Motor neuron (in vitro differentiated cells): ENCODE measurements around the gene TPM4. TPM values are rescaled to one million over a fixed set of nuclear protein-coding genes. Genes with fewer than 3 reads are reported as not detected.
"Not testable (repeated sequence)": the region's sequence is repeated elsewhere in the genome, so short reads cannot be mapped to it uniquely, and the experiment has no call there.

Source experiments
- ATAC-seq, 8 experiments: fragments of 200-7000 bp; cut with Tn5 transposase; replicated peaks in 6 of 8; 2 replicates each; pipeline ENCODE4 v1.8.0; 2021; ENCODE audit warnings: mild to moderate bottlenecking in 8 of 8, moderate library complexity in 8 of 8
- H3K27ac ChIP-seq, 2 donors: fragments of 250-450 bp; sonication (Bioruptor Pico); 2 replicates each; pipeline ENCODE4 v1.9.0; 2021; ENCODE audit warnings: antibody characterized with exemption in 2 of 2, mild to moderate bottlenecking in 2 of 2, moderate library complexity in 1 of 2
- H3K4me1 ChIP-seq, 2 donors: fragments of 250-450 bp; sonication (Bioruptor Pico); replicated peaks in 1 of 2; 2 replicates each; pipeline ENCODE4 v1.6.1; 2021; ENCODE audit warnings: antibody characterized with exemption in 2 of 2, mild to moderate bottlenecking in 2 of 2, moderate library complexity in 1 of 2
- H3K4me3 ChIP-seq, 5 donors: fragments of 250-450 bp; sonication (Bioruptor Pico); 2 replicates each; pipeline ENCODE4 v1.9.0; 2021; ENCODE audit warnings: antibody characterized with exemption in 5 of 5, mild to moderate bottlenecking in 5 of 5, moderate library complexity in 4 of 5
- WGBS, 10 experiments: fragments of 450-650 bp; shearing (Covaris generic); methylation state at CpG; one replicate each; pipeline ENCODE4 v1.0.0; 2022; 5-methylcytosine and 5-hydroxymethylcytosine counted together
- in situ Hi-C, 9 experiments: fragments of 400-800 bp; cut with MboI; loops; one replicate each; pipeline ENCODE4 v1.15.0; 2021; ENCODE audit warnings: low sequenced_read_pairs in 9 of 9, low pct_unique_long_range_greater_than_20kb in 2 of 9; ENCODE audit not compliant: unreplicated experiment in 9 of 9
- total RNA-seq, 8 experiments: library from RNA; unstranded; fragments of 300-600 nt; gene quantifications; 2 replicates each; pipeline versions ENCODE4 v1.2.3 to v1.2.4, GENCODE V29; 2022

TPM4 gene
- total RNA-seq, 8 experiments from 2014 or later: 73.0 to 457 (median 228) TPM

- H3K4me1 ChIP-seq: peaks cover 16 to 22% of the 10 kb centered on the region in 2 donors
- peak overlapping the region; percentile 64 to 94 (median 90) for H3K4me3 ChIP-seq
- in situ Hi-C loops: no loop called here
- ATAC-seq: peak in 6 of 8 experiments; percentile 0 to 15 (median 3)
- peak overlapping the region; percentile 84 to 91 for H3K27ac ChIP-seq
- 0 to 27% (median 7%) methylated on average over 3 to 11 of the region's 16 CpGs; no CpG with 5 or more reads in 2 of the 10 experiments for WGBS, 10 experiments
Observed at GRCh38 chr19:16077984-16078758, 1.9 kb downstream of the TPM4 start.

GRCh38 chr19:16078759-16079707, 2.7 kb downstream of the TPM4 start:
- H3K4me1 ChIP-seq: peaks cover 16 to 22% of the 10 kb centered on the region in 2 donors
- peak; percentile 3 to 79 (median 18) for ATAC-seq
- peak overlapping the region; percentile 64 to 94 (median 90) for H3K4me3 ChIP-seq
- 0 to 46% (median 17%) methylated on average over 4 to 17 of the region's 17 CpGs; no CpG with 5 or more reads in 1 of the 10 experiments for WGBS, 10 experiments
- peak overlapping the region; percentile 84 to 91 for H3K27ac ChIP-seq
- in situ Hi-C loops: no loop called here

GRCh38 chr19:16084067-16084685, 7.9 kb downstream of the TPM4 start:
- H3K27ac ChIP-seq: no peak overlapping the region
- H3K4me3 ChIP-seq: no peak overlapping the region
- WGBS, 10 experiments: 44 to 100% (median 91%) methylated on average over 2 to 6 of the region's 11 CpGs; no CpG with 5 or more reads in 4 of the 10 experiments
- H3K4me1 ChIP-seq: peaks cover 4 to 6% of the 10 kb centered on the region in 2 donors
- no peak for ATAC-seq
- in situ Hi-C loops: no loop called here

- Histone ChIP-seq H3K27ac (no peak overlapping the region), H3K4me1 (no peaks in the 10 kb centered on the region), H3K4me3 (no peak overlapping the region)
- ATAC-seq: no peak
- in situ Hi-C loops: no loop called here
- WGBS, 10 experiments: 50 to 100% (median 81%) methylated on average over 1 to 3 of the region's 6 CpGs; no CpG with 5 or more reads in 2 of the 10 experiments
Observed at GRCh38 chr19:16085115-16085514, 8.8 kb downstream of the TPM4 start.

- in situ Hi-C loops, ATAC-seq, H3K4me1 ChIP-seq, H3K4me3 ChIP-seq, H3K27ac ChIP-seq: not testable (repeated sequence)
- 78 to 100% (median 94%) methylated on average over 2 to 5 of the region's 11 CpGs; no CpG with 5 or more reads in 3 of the 10 experiments for WGBS, 10 experiments
Observed at GRCh38 chr19:16087404-16087803, 11.1 kb downstream of the TPM4 start.

- Histone ChIP-seq H3K4me1 (no peaks in the 10 kb centered on the region), H3K4me3 (no peak overlapping the region), H3K27ac (no peak overlapping the region)
- in situ Hi-C loops: no loop called here
- ATAC-seq: peak in 1 of 8 experiments; percentile 1
- 67 to 100% (median 100%) methylated on average over 1 to 5 of the region's 12 CpGs; no CpG with 5 or more reads in 5 of the 10 experiments for WGBS, 10 experiments
Observed at GRCh38 chr19:16087940-16088339, 11.6 kb downstream of the TPM4 start.

- peak in 1 of 8 experiments; percentile 1 for ATAC-seq
- in situ Hi-C loops: no loop called here
- H3K4me3 ChIP-seq: no peak overlapping the region
- WGBS, 10 experiments: 42 to 96% (median 92%) methylated on average over 3 to 14 of the region's 17 CpGs; no CpG with 5 or more reads in 2 of the 10 experiments
- H3K4me1 ChIP-seq: no peaks in the 10 kb centered on the region
- H3K27ac ChIP-seq: no peak overlapping the region
Observed at GRCh38 chr19:16088351-16089009, 12.2 kb downstream of the TPM4 start.

GRCh38 chr19:16089010-16089846, 12.9 kb downstream of the TPM4 start:
- H3K4me3 ChIP-seq: no peak overlapping the region
- in situ Hi-C loops: no loop called here
- no peak for ATAC-seq
- H3K4me1 ChIP-seq: no peaks in the 10 kb centered on the region
- no peak overlapping the region for H3K27ac ChIP-seq
- WGBS, 10 experiments: 74 to 100% (median 87%) methylated on average over 1 to 10 of the region's 10 CpGs

- no peak overlapping the region for H3K4me3 ChIP-seq
- in situ Hi-C loops: no loop called here
- no peak for ATAC-seq
- WGBS, 10 experiments: 87 to 100% (median 95%) methylated on average over 2 to 12 of the region's 13 CpGs; no CpG with 5 or more reads in 1 of the 10 experiments
- no peaks in the 10 kb centered on the region for H3K4me1 ChIP-seq
- H3K27ac ChIP-seq: no peak overlapping the region
Observed at GRCh38 chr19:16091546-16092475, 15.5 kb downstream of the TPM4 start.

GRCh38 chr19:16094360-16095070, 18.2 kb downstream of the TPM4 start:
- H3K27ac ChIP-seq: no peak overlapping the region
- H3K4me1 ChIP-seq: no peaks in the 10 kb centered on the region
- in situ Hi-C loops: no loop called here
- no peak for ATAC-seq
- H3K4me3 ChIP-seq: no peak overlapping the region
- 75 to 100% (median 97%) methylated on average over 1 to 8 of the region's 10 CpGs; no CpG with 5 or more reads in 1 of the 10 experiments for WGBS, 10 experiments
